Astrocyte (in vitro differentiated cells and primary cell): ENCODE results near the gene TTC34.

Source experiments
- CTCF ChIP-seq: IDR thresholded peaks from 2 replicates; pipeline ENCODE4 v1.5.1; 2011; ENCODE audit warnings: low read depth, mild to moderate bottlenecking, inconsistent platforms, low read length, moderate library complexity; ENCODE audit not compliant: insufficient read depth
- EZH2 ChIP-seq: IDR thresholded peaks from 2 replicates; pipeline ENCODE4 v1.6.1; 2012; ENCODE audit warnings: mild to moderate bottlenecking, low read length, inconsistent platforms; ENCODE audit not compliant: insufficient read depth

DNA sequence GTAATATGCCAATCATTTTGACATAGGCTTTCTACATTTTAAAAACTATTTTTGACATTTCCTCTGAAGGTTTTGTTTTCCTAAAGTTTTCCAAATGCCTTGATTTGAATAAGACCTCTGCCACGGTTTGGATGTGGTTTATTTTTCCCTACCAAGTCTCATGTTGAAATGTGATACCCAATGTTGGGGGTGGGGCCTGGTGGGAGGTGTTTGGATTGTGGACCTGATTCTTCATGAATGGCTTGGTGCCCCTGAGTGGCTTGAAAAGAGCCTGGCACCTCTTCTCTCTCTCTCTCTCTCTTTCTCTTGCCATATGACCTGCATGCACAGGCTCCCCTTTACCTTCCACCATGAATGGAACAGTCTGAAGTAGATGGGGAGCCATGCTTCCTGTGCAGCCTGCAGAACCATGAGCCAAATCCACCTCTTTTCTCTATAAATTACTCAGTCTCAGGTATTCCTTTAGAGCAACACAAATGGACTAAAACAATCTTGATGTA is 183.5 kb downstream of the TTC34 start:
- TF ChIP-seq CTCF = no peak
- no peak for TF ChIP-seq EZH2
